ENCODE measurements around the gene CRTC1. TPM values are rescaled to one million over a fixed set of nuclear protein-coding genes. Genes with fewer than 3 reads are reported as not detected.

Gene CRTC1
- total and polyA plus RNA-seq, 9 of the 15 experiments (the other 6 are each of a cell fraction or from before 2014, with no cell fraction given): 0.25 to 3.8 (median 1.2) TPM; not detected in 2

DNA sequence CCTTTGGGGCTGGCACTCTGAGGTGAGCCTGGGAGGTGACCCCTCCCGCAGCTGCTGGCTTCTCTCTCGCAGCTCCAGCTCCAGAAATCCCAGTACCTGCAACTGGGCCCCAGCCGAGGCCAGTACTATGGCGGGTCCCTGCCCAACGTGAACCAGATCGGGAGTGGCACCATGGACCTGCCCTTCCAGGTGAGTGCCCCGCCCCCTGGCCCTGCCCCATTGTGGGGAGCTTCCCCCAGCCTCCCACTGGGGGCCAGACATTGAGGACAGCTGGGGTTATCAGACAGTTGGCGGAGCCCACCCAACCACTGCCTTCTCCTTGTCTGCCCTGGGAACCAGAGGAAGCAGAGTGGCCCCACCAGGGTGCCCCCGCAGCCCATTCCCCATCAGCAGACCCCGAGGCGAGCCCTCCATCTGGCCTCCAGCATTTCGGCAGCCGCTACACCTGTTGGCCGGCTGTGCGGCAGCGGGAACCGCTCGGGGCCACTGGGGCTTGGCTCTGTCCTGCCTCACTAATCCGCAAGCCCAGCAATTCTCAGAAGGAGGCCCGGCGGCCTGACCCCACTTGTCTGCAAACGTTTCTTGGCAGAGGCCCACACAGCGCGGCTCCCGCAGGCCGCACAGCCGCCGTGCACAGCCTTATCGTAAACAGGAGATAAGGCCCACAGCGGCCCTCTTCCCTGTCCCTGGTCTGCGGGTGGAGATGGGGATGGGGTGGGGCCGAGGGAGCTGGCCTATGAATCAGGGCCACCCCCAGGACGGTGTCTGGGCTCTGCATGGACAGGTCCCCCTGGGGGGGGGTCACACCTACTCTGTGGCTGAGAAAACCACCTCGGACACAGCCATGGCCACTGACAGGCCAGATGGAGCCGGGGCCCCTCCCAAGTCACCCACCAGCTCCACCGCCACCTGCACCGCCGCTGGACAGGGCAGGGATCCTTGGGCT is 59.6 kb downstream of the CRTC1 start (continued):
- TF ChIP-seq ZNF766 (CRISPR knock-in tag; conservative IDR thresholded peaks at IDR 0.05): no peak
- TF ChIP-seq RHOXF2B (CRISPR knock-in tag; conservative IDR thresholded peaks at IDR 0.05): no peak
- TF ChIP-seq STAT5A (IDR thresholded peaks at IDR 0.05; ENCODE audit: borderline replicate concordance, low read length): peak; percentile 58; the same call in 1 of the 2 replicates
- no peak for TF ChIP-seq MCM5 (IDR thresholded peaks at IDR 0.05; ENCODE audit: low read depth)
- no peak for TF ChIP-seq PURB (CRISPR knock-in tag; IDR thresholded peaks at IDR 0.05; ENCODE audit: low read depth)
- no peak for TF ChIP-seq EGR1 (conservative IDR thresholded peaks at IDR 0.05)
- no peak for TF ChIP-seq KLF13 (tag; IDR thresholded peaks at IDR 0.05; ENCODE audit: borderline replicate concordance, low read depth)
- no peak for TF ChIP-seq ZNF23 (CRISPR knock-in tag; IDR thresholded peaks at IDR 0.05)
- TF ChIP-seq CC2D1A (IDR thresholded peaks at IDR 0.05): no peak
- no peak for TF ChIP-seq KLF1 (tag; IDR thresholded peaks at IDR 0.05)
- no peak for TF ChIP-seq CREBBP (IDR thresholded peaks at IDR 0.05; ENCODE audit: low read depth, low read length)
- peak; percentile 63; the same call in 1 of the 2 replicates for TF ChIP-seq TARDBP (IDR thresholded peaks at IDR 0.05)
- TF ChIP-seq ZNF12 (CRISPR knock-in tag; IDR thresholded peaks at IDR 0.05): no peak
- no peak for TF ChIP-seq ATF1 (CRISPR knock-in tag; IDR thresholded peaks at IDR 0.05)
- TF ChIP-seq ATF1 (tag; IDR thresholded peaks at IDR 0.05): peak; percentile 56
- no peak for TF ChIP-seq PTBP1 (IDR thresholded peaks at IDR 0.05; ENCODE audit: low read depth, low read length)
- TF ChIP-seq TRIM28 (IDR thresholded peaks at IDR 0.05): no peak
- no peak for TF ChIP-seq YBX1 (IDR thresholded peaks at IDR 0.05)
- no peak for TF ChIP-seq POLR3A (IDR thresholded peaks at IDR 0.05; ENCODE audit: borderline replicate concordance, extremely low read depth, insufficient read depth, insufficient read length)
- no peak for TF ChIP-seq KAT2B (IDR thresholded peaks at IDR 0.05; ENCODE audit: low read depth, low read length)
- TF ChIP-seq RCOR1 (IDR thresholded peaks at IDR 0.05; ENCODE audit: borderline replicate concordance in 1 of 2, low read depth in 2 of 2, low read length in 2 of 2): peak in 1 of 2 experiments; percentile 97; a peak in 2 of 4 replicates
- TF ChIP-seq SAFB2 (IDR thresholded peaks at IDR 0.05; ENCODE audit: borderline replicate concordance, low read depth, low read length, severe bottlenecking): no peak
- TF ChIP-seq MXD1 (CRISPR knock-in tag; IDR thresholded peaks at IDR 0.05; ENCODE audit: borderline replicate concordance, poor library complexity, severe bottlenecking): no peak
- TF ChIP-seq EZH2 (IDR thresholded peaks at IDR 0.05; ENCODE audit: borderline replicate concordance, low read depth, low read length): no peak
- TF ChIP-seq, protein P1, sequence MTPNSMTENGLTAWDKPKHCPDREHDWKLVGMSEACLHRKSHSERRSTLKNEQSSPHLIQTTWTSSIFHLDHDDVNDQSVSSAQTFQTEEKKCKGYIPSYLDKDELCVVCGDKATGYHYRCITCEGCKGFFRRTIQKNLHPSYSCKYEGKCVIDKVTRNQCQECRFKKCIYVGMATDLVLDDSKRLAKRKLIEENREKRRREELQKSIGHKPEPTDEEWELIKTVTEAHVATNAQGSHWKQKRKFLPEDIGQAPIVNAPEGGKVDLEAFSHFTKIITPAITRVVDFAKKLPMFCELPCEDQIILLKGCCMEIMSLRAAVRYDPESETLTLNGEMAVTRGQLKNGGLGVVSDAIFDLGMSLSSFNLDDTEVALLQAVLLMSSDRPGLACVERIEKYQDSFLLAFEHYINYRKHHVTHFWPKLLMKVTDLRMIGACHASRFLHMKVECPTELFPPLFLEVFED (CRISPR knock-in tag; conservative IDR thresholded peaks at IDR 0.05): no peak
- TF ChIP-seq ZNF324 (CRISPR knock-in tag; IDR thresholded peaks at IDR 0.05): no peak

All from K562 (cell line).